ENCODE measurements around the gene SYNPO.

SYNPO gene

GRCh38 chr5:150637245-150638052, 3.0 kb upstream of the SYNPO start:
- DNase-seq (ENCODE audit: low read depth) = peak; percentile 84
- no peak overlapping the region for H3K4me3 ChIP-seq (ENCODE audit: low read length)
- TF ChIP-seq, protein P1, sequence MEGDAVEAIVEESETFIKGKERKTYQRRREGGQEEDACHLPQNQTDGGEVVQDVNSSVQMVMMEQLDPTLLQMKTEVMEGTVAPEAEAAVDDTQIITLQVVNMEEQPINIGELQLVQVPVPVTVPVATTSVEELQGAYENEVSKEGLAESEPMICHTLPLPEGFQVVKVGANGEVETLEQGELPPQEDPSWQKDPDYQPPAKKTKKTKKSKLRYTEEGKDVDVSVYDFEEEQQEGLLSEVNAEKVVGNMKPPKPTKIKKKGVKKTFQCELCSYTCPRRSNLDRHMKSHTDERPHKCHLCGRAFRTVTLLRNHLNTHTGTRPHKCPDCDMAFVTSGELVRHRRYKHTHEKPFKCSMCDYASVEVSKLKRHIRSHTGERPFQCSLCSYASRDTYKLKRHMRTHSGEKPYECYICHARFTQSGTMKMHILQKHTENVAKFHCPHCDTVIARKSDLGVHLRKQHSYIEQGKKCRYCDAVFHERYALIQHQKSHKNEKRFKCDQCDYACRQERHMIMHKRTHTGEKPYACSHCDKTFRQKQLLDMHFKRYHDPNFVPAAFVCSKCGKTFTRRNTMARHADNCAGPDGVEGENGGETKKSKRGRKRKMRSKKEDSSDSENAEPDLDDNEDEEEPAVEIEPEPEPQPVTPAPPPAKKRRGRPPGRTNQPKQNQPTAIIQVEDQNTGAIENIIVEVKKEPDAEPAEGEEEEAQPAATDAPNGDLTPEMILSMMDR (conservative IDR thresholded peaks at IDR 0.05; ENCODE audit: low read depth, low read length) = no peak

DNA sequence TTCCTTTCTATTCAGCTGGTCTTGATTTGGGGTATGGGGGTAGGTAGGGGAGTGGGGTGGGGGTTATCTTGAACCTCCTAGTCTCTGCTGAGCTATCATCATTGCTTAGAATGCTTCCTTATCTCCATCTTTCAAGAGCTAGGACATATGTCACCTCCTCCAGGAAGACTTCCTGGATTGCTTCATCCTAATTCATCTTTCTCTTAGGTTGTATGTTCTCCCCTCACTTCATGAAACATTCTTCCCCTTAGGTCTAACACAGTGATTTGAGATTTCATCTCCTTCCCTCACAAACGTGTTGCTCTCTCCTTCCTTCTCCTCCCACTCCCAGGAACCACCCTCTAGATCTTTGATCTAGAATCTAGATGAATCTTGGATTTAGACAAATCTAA, 2.4 kb upstream of the SYNPO start:
- DNase-seq (ENCODE audit: low read depth) = no peak
- TF ChIP-seq, protein P1 (conservative IDR thresholded peaks at IDR 0.05; ENCODE audit: low read depth, low read length) = no peak
- no peak overlapping the region for H3K4me3 ChIP-seq (ENCODE audit: low read length)

GRCh38 chr5:150638488-150639376, 1.7 kb upstream of the SYNPO start:
- TF ChIP-seq, protein P1 (conservative IDR thresholded peaks at IDR 0.05; ENCODE audit: low read depth, low read length) = no peak
- no peak overlapping the region for H3K4me3 ChIP-seq (ENCODE audit: low read length)
- DNase-seq (ENCODE audit: low read depth) = no peak

DNA sequence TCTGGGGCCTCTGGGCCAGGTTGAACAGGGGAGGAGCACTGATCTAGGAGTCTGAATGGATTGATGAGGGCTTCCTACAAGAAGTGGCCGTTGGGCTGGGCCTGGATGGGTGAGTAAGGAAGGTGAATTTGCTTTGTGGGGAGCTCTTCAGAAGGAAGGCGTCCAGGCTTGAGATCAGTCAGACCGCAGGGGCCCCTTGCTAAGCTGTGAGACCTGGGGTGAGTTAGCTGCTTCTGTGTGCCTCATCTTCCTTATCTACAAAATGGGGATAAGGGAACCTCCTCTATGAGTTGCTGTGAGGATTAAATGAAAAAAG, 1.1 kb upstream of the SYNPO start:
- H3K4me3 ChIP-seq (ENCODE audit: low read length) = no peak overlapping the region
- no peak for DNase-seq (ENCODE audit: low read depth)
- TF ChIP-seq, protein P1 (conservative IDR thresholded peaks at IDR 0.05; ENCODE audit: low read depth, low read length) = no peak

- TF ChIP-seq, protein P1 (conservative IDR thresholded peaks at IDR 0.05; ENCODE audit: low read depth, low read length) = no peak
Observed at GRCh38 chr5:150639751-150640150, 709 bp upstream of the SYNPO start.

DNA sequence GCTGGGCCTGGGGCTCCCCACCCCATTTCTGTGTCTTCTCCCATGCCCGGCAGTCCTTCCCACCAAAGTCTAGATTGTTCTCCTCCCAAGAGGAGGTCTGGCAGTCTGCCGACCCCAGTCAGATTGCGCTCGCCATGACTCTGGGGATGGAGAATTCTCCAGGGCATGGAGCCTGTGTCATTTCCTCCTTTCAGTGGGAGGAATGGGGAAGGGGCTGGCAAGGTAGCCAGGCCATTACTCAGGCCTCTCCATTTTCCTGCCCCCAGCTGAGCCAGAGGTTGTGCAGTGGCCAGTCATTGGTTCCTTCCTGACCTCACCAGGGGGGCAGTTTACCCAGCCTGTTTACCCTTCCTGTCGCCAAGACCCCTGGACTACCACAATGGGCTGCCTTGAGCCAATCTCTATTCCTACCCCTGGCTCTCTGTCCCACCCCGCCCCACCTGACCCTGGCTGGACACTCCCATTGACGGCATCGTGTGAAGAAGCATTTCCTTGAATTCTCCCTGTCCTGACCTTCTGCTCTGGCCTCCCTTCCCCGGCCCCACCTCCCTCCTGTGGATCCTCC, 628 bp downstream of the SYNPO start:
- peak overlapping the region; percentile 65 for H3K4me3 ChIP-seq (ENCODE audit: low read length)
- TF ChIP-seq, protein P1 (conservative IDR thresholded peaks at IDR 0.05; ENCODE audit: low read depth, low read length) = no peak
- no peak for DNase-seq (ENCODE audit: low read depth)

More at GRCh38 chr5:150639751-150640150, 709 bp upstream of the SYNPO start:
- peak overlapping the region; percentile 65 for H3K4me3 ChIP-seq (ENCODE audit: low read length)
- no peak for DNase-seq (ENCODE audit: low read depth)

Measured in retinal pigment epithelial cell (primary cell).